IMR-90 (cell line): Measurements from ENCODE around the gene PPP6C. TPM values are rescaled to one million over a fixed set of nuclear protein-coding genes. Genes with fewer than 3 reads are reported as not detected.

Source experiments
- ATAC-seq: fragments of 200-7000 bp; cut with Tn5 transposase; 2 replicates; pipeline ENCODE4 v1.9.1; 2020; ENCODE audit warnings: low read depth, mild to moderate bottlenecking, moderate library complexity
- BruUV-seq: library from RNA; stranded (reverse); fragments of 400-500 nt; replicated peaks from 2 replicates; lab custom pipeline; 2021; lab: Mats Ljungman, UMichigan
- CTCF ChIA-PET: fragments of 300-600 bp; formaldehyde crosslinking; extraction: SDS; loops from one replicate; lab custom pipeline; 2021; ENCODE audit warnings: antibody characterized with exemption; lab: Yijun Ruan, JAX
- POLR2A ChIA-PET: fragments of 300-600 bp; sonication (Branson Sonifier 250); formaldehyde crosslinking; loops from one replicate; lab custom pipeline; 2022; ENCODE audit warnings: antibody characterized with exemption; ENCODE audit not compliant: unreplicated experiment; lab: Charles Lee
- DNase-seq: peaks from one replicate; pipeline ENCODE4 v3.0.0; 2013
- H2AFZ ChIP-seq: replicated peaks from 2 replicates; pipeline ENCODE3; 2013; ENCODE audit warnings: low read length, mild to moderate bottlenecking; ENCODE audit not compliant: poor library complexity
- H2AK5ac ChIP-seq: 2 replicates; pipeline ENCODE4 v1.6.1; 2013; ENCODE audit warnings: low read depth, low read length, inconsistent platforms
- H2AK9ac ChIP-seq: replicated peaks from 2 replicates; pipeline ENCODE3; 2013; ENCODE audit warnings: mild to moderate bottlenecking, low read depth, low read length, moderate library complexity; ENCODE audit not compliant: poor library complexity
- H2BK120ac ChIP-seq: 2 replicates; pipeline ENCODE4 v1.6.1; 2013; ENCODE audit warnings: low read depth, low read length, inconsistent platforms
- H2BK15ac ChIP-seq: 3 replicates; pipeline ENCODE4 v1.6.1; 2013; ENCODE audit warnings: low read depth, low read length, inconsistent platforms
- H2BK20ac ChIP-seq: 2 replicates; pipeline ENCODE4 v1.6.1; 2013; ENCODE audit warnings: low read depth, mild to moderate bottlenecking, inconsistent platforms, low read length, moderate library complexity
- H2BK5ac ChIP-seq: 2 replicates; pipeline ENCODE4 v1.6.1; 2013; ENCODE audit warnings: mild to moderate bottlenecking, low read depth, low read length, inconsistent platforms; ENCODE audit not compliant: poor library complexity, severe bottlenecking
- H3K14ac ChIP-seq: replicated peaks from 2 replicates; pipeline ENCODE4 v1.6.1; 2013; ENCODE audit warnings: low read depth, low read length, inconsistent platforms
- H3K18ac ChIP-seq: 2 replicates; pipeline ENCODE4 v1.6.1; 2013; ENCODE audit warnings: low read depth, low read length, control low read depth
- H3K23ac ChIP-seq: 2 replicates; pipeline ENCODE4 v1.6.1; 2013; ENCODE audit warnings: low read depth, low read length, inconsistent platforms
- H3K27ac ChIP-seq: 2 replicates; pipeline ENCODE4 v1.5.1; 2013; ENCODE audit warnings: mild to moderate bottlenecking, control low read depth, low read length; ENCODE audit not compliant: insufficient read depth
- H3K27me3 ChIP-seq: 2 replicates; pipeline ENCODE4 v1.6.1; 2013; ENCODE audit warnings: low read length; ENCODE audit not compliant: control insufficient read depth, insufficient read depth
- H3K36me3 ChIP-seq: 2 replicates; pipeline ENCODE4 v1.6.1; 2013; ENCODE audit warnings: low read length, mixed read lengths; ENCODE audit not compliant: control insufficient read depth, insufficient read depth
- H3K4ac ChIP-seq: 2 replicates; pipeline ENCODE4 v1.6.1; 2013; ENCODE audit warnings: low read depth, low read length, inconsistent platforms
- H3K4me1 ChIP-seq: 2 replicates; pipeline ENCODE4 v1.6.1; 2013; ENCODE audit warnings: low read length, mixed read lengths; ENCODE audit not compliant: control insufficient read depth, insufficient read depth
- H3K4me2 ChIP-seq: 2 replicates; pipeline ENCODE4 v1.6.1; 2013; ENCODE audit warnings: low read depth, mild to moderate bottlenecking, control low read depth, low read length, moderate library complexity
- H3K4me3 ChIP-seq: 2 replicates; pipeline ENCODE4 v1.5.1; 2013; ENCODE audit warnings: low read depth, mild to moderate bottlenecking, control low read depth, low read length, moderate library complexity; ENCODE audit not compliant: insufficient read depth
- H3K56ac ChIP-seq: 2 replicates; pipeline ENCODE4 v1.6.1; 2013; ENCODE audit warnings: low read length, inconsistent platforms; ENCODE audit not compliant: insufficient read depth; ENCODE audit errors: extremely low read depth
- H3K79me1 ChIP-seq, 2 experiments: 2 replicates each; pipeline ENCODE4 v1.6.1; 2013; ENCODE audit warnings: low read length in 2 of 2, inconsistent platforms in 1 of 2, low read depth in 1 of 2
- H3K9ac ChIP-seq: 2 replicates; pipeline ENCODE4 v1.6.1; 2013; ENCODE audit warnings: low read depth, low read length, control low read depth
- H3K9me1 ChIP-seq: 2 replicates; pipeline ENCODE4 v1.6.1; 2013; ENCODE audit warnings: low read length, inconsistent platforms; ENCODE audit not compliant: insufficient read depth
- H3K9me3 ChIP-seq: 2 replicates; pipeline ENCODE4 v1.6.1; 2013; ENCODE audit warnings: low read length; ENCODE audit not compliant: control insufficient read depth, insufficient read depth
- H4K20me1 ChIP-seq: 2 replicates; pipeline ENCODE4 v1.6.1; 2013; ENCODE audit warnings: low read length, inconsistent platforms; ENCODE audit not compliant: insufficient read depth
- H4K5ac ChIP-seq: 2 replicates; pipeline ENCODE4 v1.6.1; 2013; ENCODE audit warnings: mild to moderate bottlenecking, low read depth, low read length, control low read depth
- H4K8ac ChIP-seq, 2 experiments: 2 replicates each; pipeline ENCODE4 v1.6.1; 2013; ENCODE audit warnings: low read depth in 2 of 2, low read length in 2 of 2, control low read depth in 1 of 2, inconsistent platforms in 1 of 2
- H4K91ac ChIP-seq: 2 replicates; pipeline ENCODE4 v1.6.1; 2013; ENCODE audit warnings: low read depth, low read length, inconsistent platforms; ENCODE audit not compliant: insufficient read depth
- CHD1 ChIP-seq: IDR thresholded peaks from 2 replicates; pipeline ENCODE4 v1.6.1; 2012; ENCODE audit warnings: low read depth, low read length, improper control_type of control experiment
- MAZ ChIP-seq: IDR thresholded peaks from 2 replicates; pipeline ENCODE4 v1.6.1; 2012; ENCODE audit warnings: low read depth, mild to moderate bottlenecking, low read length, improper control_type of control experiment, moderate library complexity, borderline replicate concordance
- MXI1 ChIP-seq: IDR thresholded peaks from 2 replicates; pipeline ENCODE4 v1.6.1; 2012; ENCODE audit warnings: low read depth, mild to moderate bottlenecking, low read length, moderate library complexity, borderline replicate concordance
- RAD21 ChIP-seq: IDR thresholded peaks from 2 replicates; pipeline ENCODE4 v1.6.1; 2012; ENCODE audit warnings: low read length, improper control_type of control experiment
- RCOR1 ChIP-seq: IDR thresholded peaks from 2 replicates; pipeline ENCODE4 v1.6.1; 2012; ENCODE audit warnings: mild to moderate bottlenecking, low read length, improper control_type of control experiment; ENCODE audit not compliant: insufficient replicate concordance
- SMC3 ChIP-seq: fragments of 150-350 bp; IDR thresholded peaks from 2 replicates; pipeline ENCODE4 v1.6.1; 2016; ENCODE audit warnings: low read depth, mild to moderate bottlenecking, antibody characterized with exemption, low read length, moderate library complexity
- WGBS, 2 experiments: methylation state at CpG; one replicate each; pipeline versions ENCODE4 v1.1.5 to v1.1.7; 2013; ENCODE audit warnings: missing lambda C conversion rate in 2 of 2; ENCODE audit not compliant: insufficient read length in 1 of 2; ENCODE audit errors: extremely low coverage in 2 of 2; 5-methylcytosine and 5-hydroxymethylcytosine counted together
- dilution Hi-C: fragments of 300-500 bp; cut with HindIII; formaldehyde crosslinking; loops from one replicate; pipeline ENCODE4 v1.14.3; 2018; ENCODE audit warnings: low sequenced_read_pairs; ENCODE audit not compliant: unreplicated experiment
- in situ Hi-C: fragments of 300-500 bp; cut with MboI; formaldehyde crosslinking; loops from 3 replicates; pipeline ENCODE4 v1.14.3; 2019; ENCODE audit warnings: low sequenced_read_pairs, inconsistent platforms, mixed read lengths
- intact Hi-C: fragments of 100-400 bp; cut with micrococcal nuclease; formaldehyde crosslinking; loops from 2 replicates; pipeline ENCODE4 v1.10.0; 2022
- polyA plus RNA-seq, 3 experiments: library from polyadenylated mRNA; depleted of rRNA; stranded (reverse); fragments of >200 nt; gene quantifications; 2 replicates each; pipeline ENCODE4 v1.2.3, GENCODE V29; 2012; ENCODE audit warnings: low replicate concordance in 1 of 3
- total RNA-seq: library from RNA; depleted of rRNA; stranded (reverse); fragments of >200 nt; gene quantifications from 2 replicates; pipeline ENCODE4 v1.2.3, GENCODE V29; 2012

The PPP6C gene
- total and polyA plus RNA-seq, 2 of the 4 experiments (the other 2 are of a cell fraction): 14.5 to 15.4 TPM

GRCh38 chr9:125180876-125181275 lies 8.7 kb downstream of the PPP6C start:
- H3K4me2 ChIP-seq: no peak overlapping the region
- no peak overlapping the region for H2AK5ac ChIP-seq
- H2AFZ ChIP-seq: no peak overlapping the region
- H3K4ac ChIP-seq: no peak overlapping the region
- no peak overlapping the region for H3K23ac ChIP-seq
- peaks cover 11% of the 10 kb centered on the region for H3K9me1 ChIP-seq
- peaks cover 63% of the 10 kb centered on the region for H4K20me1 ChIP-seq
- H4K91ac ChIP-seq: no peak overlapping the region
- BruUV-seq: no TSS peak
- no peak overlapping the region for H2BK20ac ChIP-seq
- DNase-seq: no peak
- no peak overlapping the region for H4K8ac ChIP-seq
- H3K4me1 ChIP-seq: peaks cover 5% of the 10 kb centered on the region
- H3K27me3 ChIP-seq: no peaks in the 10 kb centered on the region
- no peaks in the 10 kb centered on the region for H3K9me3 ChIP-seq
- intact Hi-C loops (no loop called here), in situ Hi-C loops (no loop called here), dilution Hi-C loops (no loop called here)
- H4K5ac ChIP-seq: no peak overlapping the region
- H3K4me3 ChIP-seq: no peak overlapping the region
- no peak overlapping the region for H2BK5ac ChIP-seq
- H3K9ac ChIP-seq: no peak overlapping the region
- H3K36me3 ChIP-seq: no peaks in the 10 kb centered on the region; the same call in 1 of the 2 replicates
- H3K14ac ChIP-seq: no peak overlapping the region
- ChIA-PET POLR2A (no interaction called here), CTCF (no interaction called here)
- TF ChIP-seq RCOR1: no peak
- no peak for TF ChIP-seq RAD21
- no peak for TF ChIP-seq SMC3
- no peak for TF ChIP-seq CHD1
- no peak for TF ChIP-seq MAZ
- no peak for TF ChIP-seq MXI1
- no peak overlapping the region for H3K27ac ChIP-seq
- WGBS, 2 experiments: no CpG with 5 or more reads among the region's 9 CpGs
- no peak overlapping the region for H3K18ac ChIP-seq
- H2BK120ac ChIP-seq: no peak overlapping the region
- no peak for ATAC-seq
- no peak overlapping the region for H2AK9ac ChIP-seq
- H2BK15ac ChIP-seq: no peak overlapping the region
- H3K56ac ChIP-seq: no peak overlapping the region
- H3K79me1 ChIP-seq: peaks cover 33 to 73% of the 10 kb centered on the region in 2 experiments
